Ectodermal cell (in vitro differentiated cells): ENCODE measurements around the gene MEF2D.

Experiments
- H3K27ac ChIP-seq: 2 replicates; pipeline ENCODE4 v1.7.0; 2013; ENCODE audit warnings: mild to moderate bottlenecking, low read depth, low read length; ENCODE audit not compliant: insufficient read depth, poor library complexity, severe bottlenecking
- H3K27me3 ChIP-seq: 2 replicates; pipeline ENCODE4 v1.7.0; 2013; ENCODE audit warnings: mild to moderate bottlenecking, low read length; ENCODE audit not compliant: insufficient read depth, control insufficient read depth, poor library complexity, severe bottlenecking
- H3K36me3 ChIP-seq: one replicate; pipeline ENCODE4 v1.7.0; 2013; ENCODE audit warnings: low read length; ENCODE audit not compliant: control insufficient read depth, insufficient read depth
- H3K4me1 ChIP-seq: one replicate; pipeline ENCODE4 v1.7.0; 2013; ENCODE audit warnings: low read length; ENCODE audit not compliant: control insufficient read depth, insufficient read depth
- H3K4me3 ChIP-seq: 2 replicates; pipeline ENCODE4 v1.7.0; 2013; ENCODE audit warnings: low read depth, low read length, control low read depth; ENCODE audit not compliant: insufficient read depth
- H3K9me3 ChIP-seq: 2 replicates; pipeline ENCODE4 v1.7.0; 2013; ENCODE audit warnings: mild to moderate bottlenecking, low read length, moderate library complexity; ENCODE audit not compliant: control insufficient read depth
- WGBS, 2 experiments: methylation state at CpG; one replicate each; pipeline ENCODE4 v1.1.7; 2013; ENCODE audit warnings: missing lambda C conversion rate in 2 of 2; 5-methylcytosine and 5-hydroxymethylcytosine counted together

Gene MEF2D

DNA sequence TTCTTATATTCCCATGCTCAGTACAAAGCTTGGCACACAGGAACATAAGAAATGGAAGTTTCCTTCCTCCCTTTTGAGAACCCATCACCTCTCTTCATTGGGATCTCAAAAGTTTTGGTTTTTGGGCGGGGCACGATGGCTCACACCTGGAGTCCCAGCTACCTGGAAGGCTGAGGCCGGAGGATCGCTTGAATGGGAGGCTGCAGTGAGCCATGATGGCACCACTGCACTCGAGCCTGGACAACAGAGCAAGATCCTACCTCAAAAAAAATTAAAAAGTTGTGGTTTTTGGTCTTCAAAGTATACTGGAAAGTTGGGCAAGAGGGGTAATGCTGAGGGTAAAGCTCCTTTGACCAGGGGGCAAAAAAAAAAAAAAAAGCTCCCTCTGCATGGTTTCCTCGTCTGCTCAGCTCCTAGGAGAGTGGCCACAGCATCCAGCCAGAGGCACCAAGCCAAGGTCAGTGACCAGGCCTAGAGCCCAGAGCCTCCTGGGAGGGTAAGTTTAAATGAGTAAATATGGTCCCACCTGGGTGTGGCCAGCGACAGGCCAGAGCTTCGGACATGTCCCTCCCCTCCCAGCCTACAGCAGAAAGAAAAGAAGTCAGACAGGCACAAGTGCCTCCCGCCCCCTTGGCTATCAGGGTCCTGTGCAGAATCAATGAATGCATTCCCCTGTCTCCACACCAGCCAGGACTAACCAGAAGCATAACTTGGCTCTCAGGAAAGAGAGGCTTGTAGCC is 5.0 kb downstream of the MEF2D start:
- Histone ChIP-seq H3K27me3 (no peaks in the 10 kb centered on the region), H3K36me3 (no peaks in the 10 kb centered on the region), H3K4me1 (peaks cover 55% of the 10 kb centered on the region), H3K27ac (no peak overlapping the region), H3K9me3 (no peaks in the 10 kb centered on the region), H3K4me3 (no peak overlapping the region)
- WGBS, 2 experiments, result 86 to 88% methylated on average over 9 of the region's 9 CpGs

DNA sequence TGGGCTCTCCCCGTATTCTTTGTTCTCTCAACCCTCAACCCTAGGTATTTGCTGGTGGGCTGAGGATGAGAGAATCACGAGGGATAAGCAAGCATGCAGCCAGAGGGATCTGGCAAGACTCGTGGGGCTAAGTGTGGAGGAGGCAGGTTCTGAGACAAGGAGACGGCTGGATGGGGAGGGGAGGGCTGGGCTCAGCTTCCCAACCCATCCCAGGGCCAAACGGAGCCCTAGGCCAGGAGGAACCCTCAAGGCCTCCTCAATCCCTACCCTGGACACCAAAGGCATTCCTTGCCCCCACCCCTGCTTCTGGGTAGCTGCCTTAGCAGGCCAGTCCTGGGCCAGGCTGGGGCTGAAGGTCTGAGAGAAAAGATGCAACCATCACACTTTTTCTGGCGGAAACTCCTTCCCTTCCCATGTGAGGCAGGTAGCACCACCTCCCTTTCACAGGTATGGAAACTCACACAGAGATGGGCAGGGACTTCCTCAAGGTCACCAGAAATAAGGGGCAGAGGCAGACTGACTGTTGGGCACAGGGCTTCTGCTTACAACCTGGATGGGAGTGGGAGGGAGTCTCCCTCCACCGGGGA is 6.2 kb downstream of the MEF2D start:
- no peaks in the 10 kb centered on the region for H3K36me3 ChIP-seq
- H3K27me3 ChIP-seq, result no peaks in the 10 kb centered on the region
- peaks cover 67% of the 10 kb centered on the region for H3K4me1 ChIP-seq
- no peaks in the 10 kb centered on the region for H3K9me3 ChIP-seq
- 83 to 84% methylated on average over 7 of the region's 7 CpGs for WGBS, 2 experiments
- H3K4me3 ChIP-seq, result no peak overlapping the region
- H3K27ac ChIP-seq, result no peak overlapping the region

DNA sequence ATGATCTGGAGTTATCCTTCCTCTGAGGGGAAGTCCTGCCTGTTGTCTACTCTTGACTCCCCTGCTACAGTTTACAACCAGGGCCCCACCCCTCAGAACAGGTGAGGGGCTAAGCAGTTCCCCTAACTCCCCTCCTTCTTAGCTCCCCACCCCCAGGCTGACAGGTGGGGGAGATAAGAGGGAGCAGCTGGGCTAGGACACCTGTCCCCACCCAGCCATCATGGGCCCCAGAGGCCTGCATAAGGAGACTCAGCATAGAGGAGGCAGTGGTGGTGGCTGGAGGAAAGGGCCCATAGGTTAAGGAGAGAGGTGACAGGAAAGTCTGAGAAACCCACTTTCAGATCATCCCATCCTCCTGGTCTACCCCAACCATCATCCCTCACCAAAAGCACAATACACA is 6.8 kb downstream of the MEF2D start:
- Histone ChIP-seq H3K4me3 (no peak overlapping the region), H3K4me1 (peaks cover 69% of the 10 kb centered on the region), H3K27ac (no peak overlapping the region), H3K9me3 (no peaks in the 10 kb centered on the region), H3K27me3 (no peaks in the 10 kb centered on the region), H3K36me3 (no peaks in the 10 kb centered on the region)

DNA sequence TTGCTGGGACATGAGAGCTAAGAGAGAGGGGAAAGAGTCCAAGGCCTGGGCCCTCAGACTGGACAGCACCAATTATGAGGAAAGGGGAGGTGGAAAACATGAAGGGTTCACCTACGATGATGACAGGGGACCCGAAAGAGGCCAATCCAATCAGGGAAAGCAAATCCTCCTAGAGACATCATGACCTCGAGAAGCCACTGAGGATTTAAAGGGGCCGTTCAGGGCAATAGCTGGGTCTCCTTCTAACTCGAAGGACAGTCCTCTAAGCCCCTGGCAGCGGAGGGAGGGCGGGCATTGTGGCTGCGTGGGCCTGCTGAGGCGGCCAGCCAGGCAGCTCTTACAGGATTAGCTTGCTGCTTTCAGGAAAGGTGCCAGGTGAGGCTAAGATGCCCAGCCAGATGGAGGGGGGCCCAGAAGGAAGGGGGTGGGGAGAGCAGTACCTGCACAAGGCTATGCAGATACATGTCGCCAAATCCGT is 7.4 kb downstream of the MEF2D start:
- H3K4me1 ChIP-seq, result peaks cover 69% of the 10 kb centered on the region
- no peak overlapping the region for H3K27ac ChIP-seq
- no peaks in the 10 kb centered on the region for H3K36me3 ChIP-seq
- no peak overlapping the region for H3K4me3 ChIP-seq
- WGBS, 2 experiments, result 65 to 70% methylated on average over 11 of the region's 11 CpGs
- H3K9me3 ChIP-seq, result no peaks in the 10 kb centered on the region
- no peaks in the 10 kb centered on the region for H3K27me3 ChIP-seq

DNA sequence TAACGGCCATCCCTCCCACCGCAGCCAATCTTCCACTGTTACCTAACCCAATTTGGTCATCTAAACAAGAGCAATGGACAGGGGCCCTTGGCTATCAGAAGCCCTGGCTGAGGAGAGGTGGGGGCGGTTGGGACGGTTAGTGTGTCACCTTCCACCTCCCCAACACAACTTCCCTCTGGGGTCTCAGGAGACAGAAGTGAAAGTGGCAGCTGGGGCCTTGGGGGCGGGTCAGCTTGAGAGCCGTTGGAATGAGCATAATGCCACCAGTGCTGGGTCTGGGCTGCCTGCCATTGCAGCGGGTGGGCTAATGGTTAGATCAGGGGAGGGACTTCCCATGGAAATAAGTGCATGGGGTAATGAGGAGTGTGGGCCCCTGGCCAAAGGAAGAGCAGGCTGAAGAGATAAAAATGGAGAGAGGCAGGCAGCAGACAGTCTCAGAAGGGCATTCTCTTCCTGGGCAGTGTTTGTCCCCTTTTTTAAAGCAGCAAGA is 7.9 kb downstream of the MEF2D start:
- H3K27ac ChIP-seq, result no peak overlapping the region
- no peak overlapping the region for H3K4me3 ChIP-seq
- no peaks in the 10 kb centered on the region for H3K27me3 ChIP-seq
- H3K9me3 ChIP-seq, result no peaks in the 10 kb centered on the region
- WGBS, 2 experiments, result 75 to 86% methylated on average over 6 to 7 of the region's 7 CpGs
- peaks cover 70% of the 10 kb centered on the region for H3K4me1 ChIP-seq
- H3K36me3 ChIP-seq, result no peaks in the 10 kb centered on the region

DNA sequence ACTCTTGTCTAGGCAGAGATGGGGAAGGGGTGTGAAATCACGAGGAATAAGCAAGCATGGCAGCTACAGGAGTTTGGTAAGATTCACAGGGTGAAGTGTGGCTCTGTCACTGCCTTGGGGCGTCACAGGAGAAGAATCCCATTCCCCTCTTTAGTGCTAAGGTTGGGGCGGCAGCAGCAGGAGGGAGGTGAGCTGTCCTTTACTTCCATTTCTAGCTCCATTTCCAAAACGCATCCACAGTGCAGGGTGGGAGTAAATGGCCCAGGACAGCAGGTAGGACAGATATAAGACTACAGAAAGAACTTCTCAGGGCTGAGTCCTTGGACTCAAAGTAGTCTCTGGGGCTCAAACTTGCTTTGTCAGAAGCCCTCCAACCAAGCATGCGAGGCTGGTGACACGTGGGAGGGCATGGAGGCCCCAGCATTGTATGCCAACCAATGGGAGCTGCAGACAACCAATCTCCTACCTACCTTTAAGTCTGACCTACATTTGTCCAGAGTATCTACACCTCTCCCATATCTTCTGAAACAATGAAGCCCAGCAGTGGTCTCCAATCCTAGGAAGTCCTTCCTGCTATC is 8.5 kb downstream of the MEF2D start:
- no peak overlapping the region for H3K27ac ChIP-seq
- 86 to 87% methylated on average over 6 of the region's 6 CpGs for WGBS, 2 experiments

DNA sequence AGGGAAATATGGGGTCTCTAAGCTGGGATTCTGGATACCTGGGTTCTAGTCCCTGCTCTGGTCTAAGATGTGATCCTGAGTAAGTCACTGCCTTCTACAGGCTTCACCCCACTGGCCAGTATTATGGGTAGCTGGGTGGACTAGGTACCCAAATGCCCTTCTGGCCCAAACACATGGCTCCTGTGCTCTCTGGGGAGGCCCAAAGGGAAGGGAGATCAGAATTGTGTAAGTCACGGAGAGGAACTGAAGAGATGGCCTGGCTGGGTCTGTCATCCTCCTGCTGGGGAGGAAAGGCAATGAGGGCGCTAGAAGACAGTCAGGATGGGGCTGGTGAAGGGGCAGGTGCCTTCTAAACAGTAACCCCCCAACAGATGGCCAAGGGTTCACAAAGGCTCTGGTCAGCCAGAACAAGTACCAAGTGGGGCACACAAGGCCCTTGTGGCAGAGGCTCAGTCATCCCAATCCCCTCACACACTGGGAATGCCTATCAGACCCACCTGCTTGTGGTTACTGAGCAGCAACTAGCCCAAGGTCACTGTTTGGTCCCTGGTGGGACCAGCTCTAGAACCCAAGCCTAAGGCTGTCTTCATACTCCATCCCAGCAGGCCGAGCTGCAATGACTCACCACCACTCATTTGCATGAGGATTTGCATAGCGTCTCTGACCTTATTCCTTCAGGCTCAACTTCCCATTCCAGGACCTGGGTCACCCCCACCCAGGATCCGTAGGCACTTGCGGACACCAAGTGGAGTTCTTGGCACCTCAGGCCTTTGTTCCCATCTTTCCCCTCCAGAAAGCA is 9.2 kb downstream of the MEF2D start:
- H3K4me3 ChIP-seq, result no peak overlapping the region
- WGBS, 2 experiments, result 89 to 90% methylated on average over 6 of the region's 6 CpGs

More for the DNA sequence above, 8.5 kb downstream of the MEF2D start:
- H3K36me3 ChIP-seq, result no peaks in the 10 kb centered on the region
- H3K9me3 ChIP-seq, result no peaks in the 10 kb centered on the region
- H3K27me3 ChIP-seq, result no peaks in the 10 kb centered on the region
- H3K4me3 ChIP-seq, result no peak overlapping the region
- peaks cover 66% of the 10 kb centered on the region for H3K4me1 ChIP-seq

DNA sequence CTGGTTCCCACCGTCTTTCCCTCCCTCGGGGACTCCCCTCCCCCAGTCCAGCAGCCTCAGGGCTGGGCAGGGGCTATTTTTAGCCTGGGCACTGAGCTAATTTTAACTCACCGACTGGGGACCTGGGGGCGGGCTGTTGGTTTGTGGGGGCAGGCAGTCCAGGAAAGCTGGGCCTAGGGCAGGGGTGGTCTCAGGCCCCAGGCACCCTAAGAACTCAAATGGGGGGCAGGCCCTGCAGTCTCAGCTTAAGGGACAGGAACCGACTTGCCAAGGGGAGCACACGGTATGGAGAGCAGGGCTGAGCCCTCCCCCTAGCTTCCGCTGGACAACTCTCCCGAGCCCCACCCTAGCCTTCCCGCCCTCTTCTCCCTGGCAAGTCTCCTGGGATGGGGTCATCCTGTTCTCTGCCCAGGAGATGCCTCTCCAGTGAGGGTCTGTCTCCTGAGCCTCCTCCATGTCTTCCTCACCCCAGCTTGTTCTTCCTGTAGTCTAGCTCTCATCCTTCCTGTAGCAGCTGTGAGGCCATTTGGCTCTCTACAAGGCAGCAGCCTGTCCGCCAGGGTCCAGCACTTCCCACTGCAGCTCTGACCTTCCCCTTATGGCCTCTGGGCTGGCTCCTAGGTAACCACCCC is 10.1 kb downstream of the MEF2D start:
- peaks cover 56% of the 10 kb centered on the region for H3K4me1 ChIP-seq
- WGBS, 2 experiments, result 17 to 18% methylated on average over 10 of the region's 10 CpGs
- peak overlapping the region; percentile 8 for H3K27ac ChIP-seq
- H3K4me3 ChIP-seq, result peak overlapping the region; percentile 6
- no peaks in the 10 kb centered on the region for H3K36me3 ChIP-seq
- H3K27me3 ChIP-seq, result no peaks in the 10 kb centered on the region
- no peaks in the 10 kb centered on the region for H3K9me3 ChIP-seq

More for the DNA sequence above, 9.2 kb downstream of the MEF2D start:
- Histone ChIP-seq H3K27ac (no peak overlapping the region), H3K36me3 (no peaks in the 10 kb centered on the region), H3K9me3 (no peaks in the 10 kb centered on the region), H3K4me1 (peaks cover 60% of the 10 kb centered on the region), H3K27me3 (no peaks in the 10 kb centered on the region)

DNA sequence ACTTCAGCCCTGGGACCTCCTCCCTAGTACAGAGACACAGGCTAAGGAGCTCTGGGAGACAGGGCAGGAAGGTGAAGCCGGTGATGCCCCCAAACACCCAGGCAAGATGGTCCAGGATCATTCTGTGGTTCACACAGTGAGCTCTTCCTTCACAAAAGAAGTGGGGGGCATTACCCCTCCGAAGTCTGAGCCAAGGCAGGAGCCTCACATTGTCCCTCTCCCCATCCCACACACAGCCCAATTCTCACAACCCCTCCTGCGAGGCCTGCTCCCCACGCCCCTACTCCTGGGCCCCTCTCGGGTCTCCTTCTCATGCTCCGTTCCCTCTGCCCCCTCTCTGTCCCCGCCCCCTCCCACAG is 10.7 kb downstream of the MEF2D start:
- WGBS, 2 experiments, result 29 to 31% methylated on average over 7 of the region's 7 CpGs
- peak overlapping the region; percentile 6 for H3K4me3 ChIP-seq
- no peaks in the 10 kb centered on the region for H3K27me3 ChIP-seq
- H3K27ac ChIP-seq, result peak overlapping the region; percentile 36
- no peaks in the 10 kb centered on the region for H3K36me3 ChIP-seq
- no peaks in the 10 kb centered on the region for H3K9me3 ChIP-seq
- H3K4me1 ChIP-seq, result peaks cover 56% of the 10 kb centered on the region
